DND-41 (cell line): ENCODE measurements around the gene CCDC154.

ENCODE experiments used
- EZH2 ChIP-seq: IDR thresholded peaks from 3 replicates; pipeline ENCODE4 v1.6.1; 2012; ENCODE audit warnings: borderline replicate concordance, low read depth, mild to moderate bottlenecking, moderate library complexity, low read length, inconsistent platforms; ENCODE audit not compliant: severe bottlenecking
- TF ChIP-seq, protein P1 (sequence below): IDR thresholded peaks from 2 replicates; pipeline ENCODE4 v1.5.1; 2012; ENCODE audit warnings: borderline replicate concordance, low read length, moderate library complexity, mild to moderate bottlenecking; ENCODE audit not compliant: poor library complexity, severe bottlenecking; ENCODE audit errors: extremely low read depth

DNA sequence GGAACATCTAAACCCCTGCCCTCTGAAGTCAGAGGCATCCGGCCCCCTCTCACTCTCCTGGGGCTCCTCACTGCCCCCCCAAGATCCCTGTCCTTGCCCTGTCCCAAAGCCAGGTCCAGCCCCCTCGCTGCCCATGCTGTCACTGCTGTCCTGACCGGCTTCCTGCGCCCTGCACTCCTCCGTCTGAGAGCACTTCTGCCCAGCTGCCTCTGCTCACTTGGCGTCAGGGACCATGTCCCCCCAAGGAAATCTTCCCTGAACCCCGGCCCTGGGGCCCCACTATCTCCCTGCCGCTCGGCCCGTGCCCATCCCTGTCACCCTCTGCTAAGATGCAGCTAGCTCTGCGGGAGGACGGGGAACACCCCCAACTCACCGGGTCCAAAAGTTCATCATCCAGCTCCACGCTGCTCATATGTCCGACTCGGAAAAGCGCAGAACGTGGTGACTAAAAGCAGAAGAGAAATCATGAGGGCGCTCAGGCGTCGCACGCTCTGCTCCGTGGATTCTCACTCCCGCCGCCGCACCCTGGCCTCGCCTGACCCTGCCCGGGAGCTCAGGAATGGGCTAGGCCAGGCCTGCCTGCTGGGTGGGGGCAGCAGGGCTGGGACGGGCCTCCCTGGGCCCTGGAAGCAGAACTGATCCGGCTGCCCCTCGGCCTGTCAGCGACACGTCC, 20.7 kb upstream of the CCDC154 start:
- TF ChIP-seq, protein P1, sequence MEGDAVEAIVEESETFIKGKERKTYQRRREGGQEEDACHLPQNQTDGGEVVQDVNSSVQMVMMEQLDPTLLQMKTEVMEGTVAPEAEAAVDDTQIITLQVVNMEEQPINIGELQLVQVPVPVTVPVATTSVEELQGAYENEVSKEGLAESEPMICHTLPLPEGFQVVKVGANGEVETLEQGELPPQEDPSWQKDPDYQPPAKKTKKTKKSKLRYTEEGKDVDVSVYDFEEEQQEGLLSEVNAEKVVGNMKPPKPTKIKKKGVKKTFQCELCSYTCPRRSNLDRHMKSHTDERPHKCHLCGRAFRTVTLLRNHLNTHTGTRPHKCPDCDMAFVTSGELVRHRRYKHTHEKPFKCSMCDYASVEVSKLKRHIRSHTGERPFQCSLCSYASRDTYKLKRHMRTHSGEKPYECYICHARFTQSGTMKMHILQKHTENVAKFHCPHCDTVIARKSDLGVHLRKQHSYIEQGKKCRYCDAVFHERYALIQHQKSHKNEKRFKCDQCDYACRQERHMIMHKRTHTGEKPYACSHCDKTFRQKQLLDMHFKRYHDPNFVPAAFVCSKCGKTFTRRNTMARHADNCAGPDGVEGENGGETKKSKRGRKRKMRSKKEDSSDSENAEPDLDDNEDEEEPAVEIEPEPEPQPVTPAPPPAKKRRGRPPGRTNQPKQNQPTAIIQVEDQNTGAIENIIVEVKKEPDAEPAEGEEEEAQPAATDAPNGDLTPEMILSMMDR: no peak
- no peak for TF ChIP-seq EZH2
